ENCODE data around the gene LSM14A. TPM values are rescaled to one million over a fixed set of nuclear protein-coding genes. Genes with fewer than 3 reads are reported as not detected.

LSM14A gene
- total and polyA plus RNA-seq, 2 of the 13 experiments (the other 11 are each of a cell fraction or from before 2014, with no cell fraction given), result 77.0 to 83.6 TPM

GRCh38 chr19:34171539-34171876 is 796 bp upstream of the LSM14A start:
- no peak for TF ChIP-seq ZNF382 (CRISPR knock-in tag; IDR thresholded peaks at IDR 0.05; ENCODE audit: borderline replicate concordance)
- no peak for TF ChIP-seq IRX3 (CRISPR knock-in tag; IDR thresholded peaks at IDR 0.05; ENCODE audit: borderline replicate concordance, low read depth)
- TF ChIP-seq HMG20A (CRISPR knock-in tag; IDR thresholded peaks at IDR 0.05; ENCODE audit: borderline replicate concordance), result no peak
- TF ChIP-seq ZNF138 (CRISPR knock-in tag; IDR thresholded peaks at IDR 0.05; ENCODE audit: low read depth), result no peak
- no peak for TF ChIP-seq RELA (CRISPR knock-in tag; IDR thresholded peaks at IDR 0.05)
- TF ChIP-seq CSRNP2 (CRISPR knock-in tag; conservative IDR thresholded peaks at IDR 0.05; ENCODE audit: low read depth), result no peak
- peak; percentile 83; the same call in 1 of the 2 replicates for TF ChIP-seq ZC3H4 (CRISPR knock-in tag; IDR thresholded peaks at IDR 0.05; ENCODE audit: borderline replicate concordance)
- peak; percentile 0 for TF ChIP-seq TEAD3 (CRISPR knock-in tag; optimal IDR thresholded peaks at IDR 0.05; ENCODE audit: borderline replicate concordance)
- peak; percentile 3; the same call in 1 of the 2 replicates for TF ChIP-seq ZSCAN9 (CRISPR knock-in tag; IDR thresholded peaks at IDR 0.05; ENCODE audit: borderline replicate concordance)
- 0 out of 2 replicates have a peak, but pooled peaks have one; percentile 14 for TF ChIP-seq ZNF724P (CRISPR knock-in tag; IDR thresholded peaks at IDR 0.05; ENCODE audit: borderline replicate concordance)
- 0 out of 2 replicates have a peak, but pooled peaks have one; percentile 3 for TF ChIP-seq MEIS1 (CRISPR knock-in tag; IDR thresholded peaks at IDR 0.05; ENCODE audit: borderline replicate concordance)
- TF ChIP-seq ATM (IDR thresholded peaks at IDR 0.05; ENCODE audit: borderline replicate concordance), result no peak
- TF ChIP-seq ZNF34 (CRISPR knock-in tag; IDR thresholded peaks at IDR 0.05; ENCODE audit: borderline replicate concordance), result no peak
- no peak for TF ChIP-seq ZNF816 (CRISPR knock-in tag; IDR thresholded peaks at IDR 0.05; ENCODE audit: borderline replicate concordance)
- TF ChIP-seq HNRNPH1 (optimal IDR thresholded peaks at IDR 0.05; ENCODE audit: low read depth, low read length), result no peak
- TF ChIP-seq ZNF781 (CRISPR knock-in tag; IDR thresholded peaks at IDR 0.05; ENCODE audit: borderline replicate concordance, not compliant biosample characterization), result peak; percentile 4
- no peak for TF ChIP-seq ZC3H13 (CRISPR knock-in tag; IDR thresholded peaks at IDR 0.05)
- 0 out of 2 replicates have a peak, but pooled peaks have one; percentile 16 for TF ChIP-seq ZNF761 (CRISPR knock-in tag; conservative IDR thresholded peaks at IDR 0.05)
- intact Hi-C loops (cut with micrococcal nuclease; ENCODE audit: unreplicated experiment) (no loop called here), in situ Hi-C loops (cut with HindIII; ENCODE audit: extremely low pct_ligation_motif_present, low pct_unique_long_range_greater_than_20kb) (no loop called here)
- H3K9ac ChIP-seq (ENCODE audit: insufficient read depth, low read depth, low read length), result peak overlapping the region; percentile 97
- H4K20me1 ChIP-seq (ENCODE audit: insufficient read depth, low read length), result peaks cover 26% of the 10 kb centered on the region
- peaks cover 51% of the 10 kb centered on the region for H3K79me2 ChIP-seq (ENCODE audit: insufficient read depth, low read length)
- H3K4me3 ChIP-seq (replicated peaks in 1 of 3; ENCODE audit: insufficient read depth in 1 of 3, low read depth in 2 of 3, low read length in 3 of 3), result peak overlapping the region; percentile 87 to 100 (median 98); a peak in 5 of 6 replicates
- peaks cover 0 to 4% of the 10 kb centered on the region in 2 experiments; a peak in 1 of 5 replicates for H3K36me3 ChIP-seq (replicated peaks in 1 of 2; ENCODE audit: control insufficient read depth in 1 of 2, insufficient read depth in 2 of 2, low read length in 2 of 2)
- FAIRE-seq (no peak), DNase-seq (ENCODE audit: low spot score) (no peak), ATAC-seq (no peak)
- peaks cover 48% of the 10 kb centered on the region for H3K4me1 ChIP-seq (ENCODE audit: insufficient read depth, low read length)
- H2AFZ ChIP-seq (ENCODE audit: low read length), result no peak overlapping the region
- peak overlapping the region; percentile 92 for H3K4me2 ChIP-seq (ENCODE audit: low read depth, low read length)
- no peaks in the 10 kb centered on the region for H3K9me3 ChIP-seq (ENCODE audit: low read length)
- peak overlapping the region; percentile 93 for H3K27ac ChIP-seq (ENCODE audit: extremely low read length, insufficient read depth, low read length)
- WGBS (ENCODE audit: low lambda C conversion rate), result 25% methylated on average over 9 of the region's 9 CpGs
- ChIA-PET CTCF (ENCODE audit: low intra/inter-chr PET ratio, low total read pairs) (no interaction called here), POLR2A (interaction anchor here (0.9 to 1.4 kb wide), 3 partner anchors 10 to 368 kb away, joined by 3 read pairs; no protein-coding TSS in a partner anchor)
- no peaks in the 10 kb centered on the region; a peak in 1 of 5 replicates for H3K27me3 ChIP-seq (ENCODE audit: control insufficient read depth in 1 of 2, insufficient read depth in 2 of 2, low read length in 2 of 2)
- BruUV-seq (replicated peaks), result no TSS peak
